GM23248 (cell line): ENCODE measurements around the gene MGAT5. TPM values are rescaled to one million over a fixed set of nuclear protein-coding genes. Genes with fewer than 3 reads are reported as not detected.

Experiments used
- DNase-seq: peaks from one replicate; pipeline ENCODE4 v3.0.0-alpha.2; 2015
- H2AFZ ChIP-seq: fragments of 200-600 bp; sonication (generic); 2 replicates; pipeline ENCODE4 v1.6.1; 2016; ENCODE audit warnings: antibody characterized with exemption
- H3F3A ChIP-seq: fragments of 200-600 bp; sonication (generic); 2 replicates; pipeline ENCODE4 v1.6.1; 2016; ENCODE audit warnings: mild to moderate bottlenecking, antibody characterized with exemption, mixed run types; ENCODE audit not compliant: insufficient read depth
- H3K27ac ChIP-seq: fragments of 200-600 bp; sonication (generic); 2 replicates; pipeline ENCODE4 v1.5.1; 2016; ENCODE audit warnings: mild to moderate bottlenecking
- H3K27me3 ChIP-seq: fragments of 200-600 bp; sonication (generic); replicated peaks from 2 replicates; pipeline ENCODE4 v1.6.1; 2016; ENCODE audit warnings: mild to moderate bottlenecking; ENCODE audit not compliant: insufficient read depth
- H3K36me3 ChIP-seq: fragments of 200-600 bp; sonication (generic); 2 replicates; pipeline ENCODE4 v1.6.1; 2016; ENCODE audit warnings: low read depth, mild to moderate bottlenecking
- H3K4me1 ChIP-seq: fragments of 200-600 bp; sonication (generic); 2 replicates; pipeline ENCODE4 v1.6.1; 2016; ENCODE audit warnings: mild to moderate bottlenecking; ENCODE audit not compliant: insufficient read depth
- H3K4me2 ChIP-seq: fragments of 200-600 bp; sonication (generic); one replicate; pipeline ENCODE4 v1.6.1; 2016; ENCODE audit warnings: mild to moderate bottlenecking; ENCODE audit not compliant: unreplicated experiment
- H3K4me3 ChIP-seq: fragments of 200-600 bp; sonication (generic); 2 replicates; pipeline ENCODE4 v1.5.1; 2016; ENCODE audit warnings: mild to moderate bottlenecking
- H3K79me2 ChIP-seq: fragments of 200-600 bp; sonication (generic); 2 replicates; pipeline ENCODE4 v1.6.1; 2016; ENCODE audit warnings: mild to moderate bottlenecking; ENCODE audit not compliant: insufficient read depth
- H3K9ac ChIP-seq: fragments of 200-600 bp; sonication (generic); 2 replicates; pipeline ENCODE4 v1.6.1; 2016; ENCODE audit warnings: mild to moderate bottlenecking
- H3K9me2 ChIP-seq: fragments of 200-600 bp; sonication (generic); 2 replicates; pipeline ENCODE4 v1.6.1; 2016; ENCODE audit warnings: mixed run types, mild to moderate bottlenecking, moderate library complexity; ENCODE audit not compliant: insufficient read depth
- H3K9me3 ChIP-seq: fragments of 200-600 bp; sonication (generic); one replicate; pipeline ENCODE4 v1.6.1; 2017; ENCODE audit warnings: low read depth
- H4K20me1 ChIP-seq: fragments of 200-600 bp; sonication (generic); 2 replicates; pipeline ENCODE4 v1.6.0; 2016; ENCODE audit not compliant: insufficient read depth
- EZH2 ChIP-seq: fragments of 200-600 bp; sonication (generic); IDR thresholded peaks from 2 replicates; pipeline ENCODE4 v1.6.1; 2018; ENCODE audit warnings: antibody characterized with exemption, mild to moderate bottlenecking; ENCODE audit not compliant: insufficient read depth, poor library complexity, severe bottlenecking
- EZH2phosphoT487 ChIP-seq: fragments of 200-600 bp; sonication (generic); IDR thresholded peaks from 2 replicates; pipeline ENCODE4 v1.6.1; 2018; ENCODE audit warnings: antibody characterized with exemption, moderate library complexity, mild to moderate bottlenecking, low read depth; ENCODE audit not compliant: insufficient read depth
- WGBS, 2 experiments: methylation state at CpG; one replicate each; pipeline ENCODE4 v1.1.6; 2015 to 2017; ENCODE audit warnings: low lambda C conversion rate in 2 of 2, low coverage in 1 of 2; ENCODE audit errors: missing lambda C conversion rate in 2 of 2; 5-methylcytosine and 5-hydroxymethylcytosine counted together
- in situ Hi-C: fragments of 300-500 bp; cut with MboI; formaldehyde crosslinking; loops from 2 replicates; pipeline ENCODE4 v1.15.0; 2020
- polyA plus RNA-seq: library from polyadenylated mRNA; unstranded; fragments of >200 nt; fragmentation: Nextera tagmentation; extraction: Ambion mirVana; gene quantifications from 2 replicates; pipeline ENCODE4 v1.2.1, GENCODE V29; 2016
- total RNA-seq: library from RNA; depleted of rRNA; stranded (reverse); fragments of >200 nt; shearing (Covaris generic); gene quantifications from 2 replicates; pipeline ENCODE4 v1.2.3, GENCODE V29; 2014

Gene MGAT5
- total and polyA plus RNA-seq, 2 experiments from 2014 or later, result 1.8 to 15.9 TPM

GRCh38 chr2:134257509-134257908 is 3.6 kb downstream of the MGAT5 start:
- Histone ChIP-seq H3K36me3 (no peaks in the 10 kb centered on the region), H3K9ac (no peak overlapping the region), H3K79me2 (0 out of 2 replicates have a peak, but pooled peaks cover 4% of the 10 kb centered on the region), H3K4me3 (no peak overlapping the region), H3F3A (peaks cover 11% of the 10 kb centered on the region; the same call in 1 of the 2 replicates), H3K27me3 (no peaks in the 10 kb centered on the region), H3K27ac (no peak overlapping the region), H2AFZ (no peak overlapping the region), H3K9me3 (no peaks in the 10 kb centered on the region), H3K4me2 (no peak overlapping the region), H3K9me2 (no peaks in the 10 kb centered on the region), H3K4me1 (peaks cover 13% of the 10 kb centered on the region), H4K20me1 (no peaks in the 10 kb centered on the region)
- no peak for TF ChIP-seq EZH2phosphoT487
- TF ChIP-seq EZH2, result no peak
- in situ Hi-C loops, result no loop called here
- no peak for DNase-seq

GRCh38 chr2:134257965-134258683 is 4.3 kb downstream of the MGAT5 start:
- 97 to 99% methylated on average over 7 of the region's 7 CpGs for WGBS, 2 experiments
- in situ Hi-C loops, result no loop called here
- H3K79me2 ChIP-seq, result 0 out of 2 replicates have a peak, but pooled peaks cover 4% of the 10 kb centered on the region
- peaks cover 13% of the 10 kb centered on the region for H3K4me1 ChIP-seq
- H3K27ac ChIP-seq, result no peak overlapping the region
- 0 out of 2 replicates have a peak, but pooled peaks cover 4% of the 10 kb centered on the region for H3F3A ChIP-seq
- no peak overlapping the region for H3K9ac ChIP-seq
- H3K4me2 ChIP-seq, result no peak overlapping the region
- no peaks in the 10 kb centered on the region for H3K36me3 ChIP-seq
- H3K9me2 ChIP-seq, result no peaks in the 10 kb centered on the region
- DNase-seq, result no peak
- H3K4me3 ChIP-seq, result no peak overlapping the region
- TF ChIP-seq EZH2phosphoT487, result no peak
- TF ChIP-seq EZH2, result no peak
- H3K27me3 ChIP-seq, result no peaks in the 10 kb centered on the region
- no peaks in the 10 kb centered on the region for H4K20me1 ChIP-seq
- H3K9me3 ChIP-seq, result no peaks in the 10 kb centered on the region
- no peak overlapping the region for H2AFZ ChIP-seq

DNA sequence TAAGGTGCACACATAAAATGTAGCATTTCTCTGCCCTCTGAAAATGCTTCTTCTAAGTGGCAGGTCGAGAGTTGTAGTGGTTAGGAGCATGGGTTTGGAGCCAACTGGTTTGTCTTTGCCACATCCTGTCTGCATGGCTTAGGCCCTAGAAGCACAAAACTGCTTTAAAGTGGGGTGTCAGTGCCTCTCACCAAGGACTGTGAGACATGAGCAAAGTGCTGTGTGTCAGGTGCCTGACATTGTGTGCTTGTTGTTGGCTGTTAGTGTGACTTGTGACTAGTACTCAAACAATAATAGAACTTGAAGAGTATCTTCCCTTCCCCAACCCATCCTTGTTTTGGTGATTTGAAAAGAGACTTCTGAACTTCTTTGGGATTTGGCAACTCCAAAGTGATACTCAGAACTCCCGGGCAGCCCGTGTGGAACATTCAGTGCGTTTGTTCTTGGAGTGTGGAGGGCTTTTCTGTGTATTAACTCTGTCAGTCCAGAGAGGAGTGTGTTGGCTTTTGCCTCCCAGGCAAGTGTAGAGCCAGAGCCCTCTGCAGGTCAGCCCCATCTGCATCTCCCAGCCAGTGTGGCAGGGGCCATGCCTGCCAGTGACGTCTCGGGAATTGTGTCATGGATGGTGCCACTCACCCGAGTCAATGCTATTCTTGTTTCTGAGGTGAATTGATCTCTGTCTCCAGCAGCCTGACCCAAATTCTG is 5.0 kb downstream of the MGAT5 start:
- TF ChIP-seq EZH2 (no peak), EZH2phosphoT487 (no peak)
- H2AFZ ChIP-seq, result no peak overlapping the region
- H3F3A ChIP-seq, result 0 out of 2 replicates have a peak, but pooled peaks cover 4% of the 10 kb centered on the region
- no peaks in the 10 kb centered on the region for H3K36me3 ChIP-seq
- no peak overlapping the region for H3K27ac ChIP-seq
- H3K4me1 ChIP-seq, result peaks cover 13% of the 10 kb centered on the region
- H4K20me1 ChIP-seq, result no peaks in the 10 kb centered on the region
- no peak for DNase-seq
- H3K4me3 ChIP-seq, result no peak overlapping the region
- no peaks in the 10 kb centered on the region for H3K9me2 ChIP-seq
- H3K79me2 ChIP-seq, result 0 out of 2 replicates have a peak, but pooled peaks cover 4% of the 10 kb centered on the region
- no peak overlapping the region for H3K4me2 ChIP-seq
- in situ Hi-C loops, result no loop called here
- no peak overlapping the region for H3K9ac ChIP-seq
- 53 to 62% methylated on average over 7 of the region's 7 CpGs for WGBS, 2 experiments
- H3K9me3 ChIP-seq, result no peaks in the 10 kb centered on the region
- no peaks in the 10 kb centered on the region for H3K27me3 ChIP-seq

DNA sequence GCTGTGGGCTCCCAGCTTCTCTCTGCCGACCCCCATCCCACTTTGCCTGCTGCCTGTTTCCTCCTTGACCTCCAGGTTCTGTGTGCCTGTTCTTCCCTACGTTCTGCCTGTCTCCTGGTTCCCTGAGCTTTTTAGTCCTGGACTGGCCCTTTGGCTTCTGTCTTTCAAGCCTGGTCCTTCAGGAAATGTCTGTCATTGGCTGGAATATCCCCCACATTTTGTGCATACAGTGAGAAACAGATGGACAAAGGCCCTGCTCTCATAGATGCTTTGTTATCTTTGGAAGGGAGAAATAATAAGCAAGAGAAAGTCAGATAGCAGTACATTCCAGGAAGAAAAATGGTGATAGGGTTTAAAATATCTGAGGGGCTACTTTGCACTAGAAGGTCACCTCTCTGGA is 5.7 kb downstream of the MGAT5 start:
- Histone ChIP-seq H3K9me2 (no peaks in the 10 kb centered on the region), H4K20me1 (no peaks in the 10 kb centered on the region), H3K27ac (no peak overlapping the region), H3F3A (0 out of 2 replicates have a peak, but pooled peaks cover 4% of the 10 kb centered on the region), H3K4me3 (no peak overlapping the region), H3K9me3 (no peaks in the 10 kb centered on the region), H3K36me3 (no peaks in the 10 kb centered on the region), H3K79me2 (0 out of 2 replicates have a peak, but pooled peaks cover 4% of the 10 kb centered on the region), H3K4me2 (no peak overlapping the region), H3K4me1 (peaks cover 13% of the 10 kb centered on the region), H3K27me3 (no peaks in the 10 kb centered on the region), H2AFZ (no peak overlapping the region), H3K9ac (no peak overlapping the region)
- in situ Hi-C loops, result no loop called here
- TF ChIP-seq EZH2phosphoT487, result no peak
- no peak for TF ChIP-seq EZH2
- no peak for DNase-seq
- 94 to 100% methylated on average over 2 of the region's 2 CpGs for WGBS, 2 experiments
